AG04449 (cell line): ENCODE data around the gene KASH5.

Source experiments
- CTCF ChIA-PET: fragments of 350-600 bp; formaldehyde crosslinking; extraction: SDS; loops from one replicate; lab custom pipeline; 2021; ENCODE audit warnings: antibody characterized with exemption; lab: Yijun Ruan, JAX
- POLR2A ChIA-PET: fragments of 400-600, 350-600 bp; formaldehyde crosslinking; extraction: SDS; loops from one replicate; lab custom pipeline; 2020; ENCODE audit warnings: antibody characterized with exemption, inconsistent platforms; lab: Yijun Ruan, JAX
- DNase-seq: peaks from one replicate; pipeline ENCODE4 v3.0.0-alpha.2; 2010; ENCODE audit warnings: low read depth, low spot score
- H3K4me3 ChIP-seq: 2 replicates; pipeline ENCODE4 v1.5.1; 2011; ENCODE audit warnings: low read depth, mild to moderate bottlenecking, control low read depth, low read length
- TF ChIP-seq, protein P1 (sequence below): IDR thresholded peaks from one replicate; pipeline ENCODE4 v1.5.1; 2011; ENCODE audit warnings: mild to moderate bottlenecking, moderate library complexity, low read length, control low read depth, inconsistent platforms; ENCODE audit not compliant: insufficient read depth; ENCODE audit errors: missing control alignments

The KASH5 gene

DNA sequence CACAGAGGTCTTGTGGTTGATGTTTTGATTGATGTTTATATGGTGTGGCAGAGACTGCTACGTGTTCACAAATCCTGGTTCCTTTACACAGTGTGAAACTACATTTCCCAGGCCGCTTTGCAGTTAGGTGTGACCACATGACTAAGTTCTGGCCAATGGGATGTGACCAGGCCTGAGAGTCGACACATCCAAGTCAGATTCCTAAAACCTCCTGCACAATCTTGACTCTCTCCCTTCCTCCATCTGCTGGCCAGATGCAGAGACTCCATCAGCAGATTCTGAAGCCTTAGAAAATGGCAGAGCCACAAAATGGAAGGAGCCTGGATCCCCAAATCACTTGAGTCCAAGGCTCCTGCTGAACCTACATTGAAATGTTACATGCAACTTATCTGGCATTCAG, 40.2 kb upstream of the KASH5 start:
- peak; percentile 44 for DNase-seq
- POLR2A ChIA-PET = no interaction called here
- H3K4me3 ChIP-seq = no peak overlapping the region
- TF ChIP-seq, protein P1, sequence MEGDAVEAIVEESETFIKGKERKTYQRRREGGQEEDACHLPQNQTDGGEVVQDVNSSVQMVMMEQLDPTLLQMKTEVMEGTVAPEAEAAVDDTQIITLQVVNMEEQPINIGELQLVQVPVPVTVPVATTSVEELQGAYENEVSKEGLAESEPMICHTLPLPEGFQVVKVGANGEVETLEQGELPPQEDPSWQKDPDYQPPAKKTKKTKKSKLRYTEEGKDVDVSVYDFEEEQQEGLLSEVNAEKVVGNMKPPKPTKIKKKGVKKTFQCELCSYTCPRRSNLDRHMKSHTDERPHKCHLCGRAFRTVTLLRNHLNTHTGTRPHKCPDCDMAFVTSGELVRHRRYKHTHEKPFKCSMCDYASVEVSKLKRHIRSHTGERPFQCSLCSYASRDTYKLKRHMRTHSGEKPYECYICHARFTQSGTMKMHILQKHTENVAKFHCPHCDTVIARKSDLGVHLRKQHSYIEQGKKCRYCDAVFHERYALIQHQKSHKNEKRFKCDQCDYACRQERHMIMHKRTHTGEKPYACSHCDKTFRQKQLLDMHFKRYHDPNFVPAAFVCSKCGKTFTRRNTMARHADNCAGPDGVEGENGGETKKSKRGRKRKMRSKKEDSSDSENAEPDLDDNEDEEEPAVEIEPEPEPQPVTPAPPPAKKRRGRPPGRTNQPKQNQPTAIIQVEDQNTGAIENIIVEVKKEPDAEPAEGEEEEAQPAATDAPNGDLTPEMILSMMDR = peak; percentile 38
- CTCF ChIA-PET = interaction anchor here (0.7 to 1.9 kb wide), 8 partner anchors 8 to 122 kb away, joined by 3 to 9 read pairs (median 6); partner anchors contain the start of gene TEAD2

DNA sequence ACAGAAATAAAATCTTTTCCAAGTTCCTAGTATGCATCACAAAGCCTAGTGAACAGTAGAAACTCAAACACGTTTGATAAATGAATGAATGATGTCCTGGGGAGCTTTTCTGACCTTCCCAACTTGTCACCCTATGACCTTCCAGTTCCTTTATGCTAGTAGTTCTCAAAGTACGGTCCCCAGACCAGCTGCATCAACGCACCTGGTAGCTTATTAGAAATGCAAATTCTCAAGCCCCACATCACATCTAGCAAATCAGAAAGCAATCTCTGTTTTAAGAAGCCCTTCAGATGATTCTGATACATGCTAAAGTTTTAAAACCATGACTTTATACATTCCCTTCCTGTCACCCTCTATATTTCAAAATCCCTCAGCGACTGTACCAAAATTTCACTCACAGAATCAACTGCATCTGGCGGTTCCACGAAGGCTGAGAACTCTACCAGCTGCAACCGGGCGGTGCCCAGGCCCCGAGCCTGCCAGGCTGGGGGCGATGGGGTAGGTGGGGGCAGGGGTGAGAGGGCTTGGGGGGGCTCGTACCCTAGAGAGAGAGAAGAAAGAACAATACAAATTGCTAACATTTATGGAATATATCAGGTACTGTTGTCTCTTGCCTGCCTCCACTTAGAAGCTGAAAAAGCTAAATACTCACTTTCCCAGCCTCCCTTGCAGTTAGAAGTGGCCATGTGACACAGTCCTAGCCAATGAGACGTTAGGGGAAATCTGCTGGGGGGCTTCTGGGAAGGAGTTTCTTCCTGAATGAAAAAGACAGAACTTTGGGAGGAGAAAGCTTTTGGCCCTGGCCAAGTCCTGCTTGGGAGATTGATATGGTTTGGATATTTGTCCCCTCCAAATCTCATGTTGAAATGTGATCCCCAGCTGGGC, 39.5 kb upstream of the KASH5 start:
- H3K4me3 ChIP-seq = no peak overlapping the region
- TF ChIP-seq, protein P1 = no peak
- POLR2A ChIA-PET = no interaction called here
- CTCF ChIA-PET = interaction anchor here (0.7 to 1.9 kb wide), 10 partner anchors 9 to 123 kb away, joined by 3 to 9 read pairs (median 4); partner anchors contain the start of gene TEAD2
- no peak for DNase-seq

DNA sequence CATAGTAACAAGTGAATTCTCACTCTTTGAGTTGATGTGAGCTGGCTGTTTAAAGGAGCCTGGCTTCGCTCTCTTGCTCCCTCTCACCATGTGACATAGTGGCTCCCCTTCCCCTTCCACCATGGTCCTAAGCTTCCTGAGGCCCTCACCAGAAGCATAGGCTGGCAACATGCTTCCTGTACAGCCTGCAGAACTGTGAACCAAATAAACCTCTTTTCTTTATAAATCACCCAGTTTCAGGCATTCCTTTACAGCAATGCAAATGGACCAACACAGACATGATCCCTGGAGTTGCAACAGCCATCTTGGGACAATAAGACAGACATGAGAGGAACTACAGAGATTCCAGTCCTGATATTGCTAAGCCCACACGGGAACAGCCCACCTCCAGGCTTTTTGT, 38.5 kb upstream of the KASH5 start:
- POLR2A ChIA-PET = no interaction called here
- DNase-seq = no peak
- TF ChIP-seq, protein P1 = no peak
- CTCF ChIA-PET = interaction anchor here (1.8 to 1.9 kb wide), 2 partner anchors 9 to 11 kb away, joined by 4 to 6 read pairs; no protein-coding TSS in a partner anchor
- no peak overlapping the region for H3K4me3 ChIP-seq

DNA sequence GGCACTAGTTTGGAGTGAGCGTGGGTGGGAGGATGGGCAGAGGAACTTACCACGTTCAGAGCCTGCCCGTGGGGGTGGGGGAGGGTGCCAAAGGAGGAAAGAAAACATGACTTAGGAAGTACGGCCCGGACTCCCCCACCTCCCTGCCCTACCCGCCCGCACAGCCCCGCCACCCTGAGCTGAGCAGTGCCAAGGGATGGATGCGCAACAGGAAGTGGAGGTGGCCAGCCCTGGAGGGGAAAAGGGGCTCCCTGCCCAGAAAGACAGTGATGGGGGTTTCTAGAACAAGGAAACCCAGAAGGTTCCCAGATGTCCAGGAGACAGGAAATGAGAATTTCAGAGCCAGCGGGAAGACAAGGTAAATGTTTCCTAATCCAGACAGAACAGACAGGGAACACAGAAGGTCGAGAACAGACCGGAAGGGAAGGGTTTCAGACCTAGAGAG, 32.1 kb upstream of the KASH5 start:
- DNase-seq = no peak
- ChIA-PET POLR2A (no interaction called here), CTCF (no interaction called here)
- no peak overlapping the region for H3K4me3 ChIP-seq
- TF ChIP-seq, protein P1 = no peak

DNA sequence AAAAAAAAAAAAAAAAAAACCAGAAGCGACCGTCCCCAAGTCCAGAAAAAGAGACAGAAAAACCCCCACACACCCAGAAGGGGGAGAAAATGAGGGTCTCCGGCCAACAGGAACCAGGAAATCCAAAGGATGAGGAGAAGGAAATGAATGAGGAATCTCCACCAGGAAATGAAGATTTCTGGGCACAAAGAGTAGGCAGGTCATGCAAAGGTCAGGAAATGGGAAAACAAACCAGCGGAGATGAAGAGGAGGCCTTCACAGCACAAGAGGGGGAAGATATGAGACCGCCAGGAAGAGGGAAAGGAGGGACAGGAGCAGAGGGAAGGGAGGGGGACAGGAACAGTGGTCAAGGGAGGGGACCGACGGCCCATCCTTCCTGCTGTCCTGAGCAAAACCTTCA, 31.7 kb upstream of the KASH5 start:
- TF ChIP-seq, protein P1 = no peak
- CTCF ChIA-PET = no interaction called here
- no peak overlapping the region for H3K4me3 ChIP-seq
- POLR2A ChIA-PET = no interaction called here
- no peak for DNase-seq

DNA sequence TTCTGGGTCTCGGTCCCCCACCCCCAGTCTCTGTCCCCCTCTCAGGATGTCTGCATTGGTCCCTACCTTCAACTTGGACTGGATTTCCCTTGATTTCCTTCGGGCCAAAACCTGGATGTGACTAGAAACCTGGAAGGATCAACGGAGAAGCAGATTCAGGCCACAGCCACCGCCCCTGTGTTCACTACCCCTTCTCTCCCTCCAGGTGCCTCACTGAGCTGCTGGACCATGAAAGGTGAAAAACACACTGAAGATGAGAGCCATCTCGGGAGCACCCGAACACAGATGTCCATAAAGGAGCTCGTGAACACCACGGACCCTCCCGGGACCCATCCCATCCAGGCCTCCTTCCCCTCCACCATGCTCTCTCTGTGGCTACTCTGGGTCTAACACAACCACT, 30.9 kb upstream of the KASH5 start:
- no peak for DNase-seq
- ChIA-PET CTCF (no interaction called here), POLR2A (no interaction called here)
- no peak overlapping the region for H3K4me3 ChIP-seq
- TF ChIP-seq, protein P1 = no peak
